Mesenchymal stem cell (in vitro differentiated cells and primary cell): Measurements from ENCODE around the gene GOLGA6L10.
A peak's percentile ranks its signal among the peaks of the same experiment; 100 is the strongest.
"Not testable (repeated sequence)": the region's sequence is repeated elsewhere in the genome, so short reads cannot be mapped to it uniquely, and the experiment has no call there.

Experiments used
- DNase-seq: peaks from one replicate; pipeline ENCODE4 v3.0.0-alpha.2; 2013
- H2AFZ ChIP-seq: one replicate; pipeline ENCODE4 v1.6.1; 2013; ENCODE audit warnings: low read depth, mild to moderate bottlenecking, control low read depth, inconsistent platforms, low read length, moderate library complexity
- H2AK5ac ChIP-seq: 2 replicates; pipeline ENCODE4 v1.6.1; 2013; ENCODE audit warnings: low read length, moderate library complexity, mild to moderate bottlenecking, inconsistent platforms; ENCODE audit not compliant: severe bottlenecking
- H2BK120ac ChIP-seq: one replicate; pipeline ENCODE4 v1.6.1; 2013; ENCODE audit warnings: low read depth, mild to moderate bottlenecking, inconsistent platforms, low read length, moderate library complexity
- H2BK12ac ChIP-seq, 2 experiments: one replicate each; pipeline ENCODE4 v1.6.1; 2013; ENCODE audit warnings: inconsistent platforms in 2 of 2, low read length in 2 of 2, mild to moderate bottlenecking in 2 of 2, moderate library complexity in 2 of 2, control low read depth in 1 of 2
- H2BK15ac ChIP-seq: one replicate; pipeline ENCODE4 v1.6.1; 2013; ENCODE audit warnings: mild to moderate bottlenecking, low read depth, inconsistent platforms; ENCODE audit not compliant: poor library complexity, severe bottlenecking
- H2BK5ac ChIP-seq: 2 replicates; pipeline ENCODE4 v1.6.1; 2013; ENCODE audit warnings: low read depth, mild to moderate bottlenecking, low read length, control low read depth, inconsistent platforms; ENCODE audit not compliant: poor library complexity, severe bottlenecking
- H3K14ac ChIP-seq, 2 experiments: one replicate each; pipeline ENCODE4 v1.6.1; 2013; ENCODE audit warnings: inconsistent platforms in 2 of 2, low read length in 2 of 2, control low read depth in 1 of 2, mild to moderate bottlenecking in 1 of 2, moderate library complexity in 1 of 2
- H3K18ac ChIP-seq, 2 experiments: one replicate each; pipeline ENCODE4 v1.6.1; 2013; ENCODE audit warnings: inconsistent platforms in 2 of 2, low read length in 2 of 2, control low read depth in 1 of 2, low read depth in 1 of 2, mild to moderate bottlenecking in 1 of 2
- H3K23ac ChIP-seq, 2 experiments: one replicate each; pipeline ENCODE4 v1.6.1; 2013; ENCODE audit warnings: inconsistent platforms in 2 of 2, low read length in 2 of 2, mild to moderate bottlenecking in 2 of 2, moderate library complexity in 2 of 2, control low read depth in 1 of 2
- H3K27ac ChIP-seq: 2 replicates; pipeline ENCODE4 v1.5.1; 2013; ENCODE audit warnings: mild to moderate bottlenecking, moderate library complexity, low read length, control low read depth, inconsistent platforms; ENCODE audit not compliant: poor library complexity, severe bottlenecking
- H3K27me3 ChIP-seq, 2 experiments: 2 replicates each; pipeline versions ENCODE4 v1.6.1 to v1.7.0; 2013; ENCODE audit warnings: low read length in 2 of 2, mild to moderate bottlenecking in 2 of 2, moderate library complexity in 2 of 2, control low read depth in 1 of 2, inconsistent platforms in 1 of 2; ENCODE audit not compliant: control insufficient read depth in 1 of 2, insufficient read depth in 1 of 2
- H3K36me3 ChIP-seq, 2 experiments: 2 replicates each; pipeline versions ENCODE4 v1.6.1 to v1.7.0; 2013; ENCODE audit warnings: low read length in 2 of 2, control low read depth in 1 of 2, inconsistent platforms in 1 of 2, low read depth in 1 of 2, mild to moderate bottlenecking in 1 of 2; ENCODE audit not compliant: insufficient read depth in 2 of 2, control insufficient read depth in 1 of 2
- H3K4ac ChIP-seq, 2 experiments: one replicate each; pipeline ENCODE4 v1.6.1; 2013; ENCODE audit warnings: inconsistent platforms in 2 of 2, low read length in 2 of 2, mild to moderate bottlenecking in 2 of 2, moderate library complexity in 2 of 2, control low read depth in 1 of 2, low read depth in 1 of 2
- H3K4me1 ChIP-seq: 2 replicates; pipeline ENCODE4 v1.6.1; 2013; ENCODE audit warnings: low read depth, low read length, control low read depth; ENCODE audit not compliant: control insufficient read depth, insufficient read depth
- H3K4me2 ChIP-seq: 2 replicates; pipeline ENCODE4 v1.6.1; 2013; ENCODE audit warnings: low read length, mild to moderate bottlenecking, inconsistent platforms; ENCODE audit not compliant: poor library complexity, severe bottlenecking
- H3K4me3 ChIP-seq, 2 experiments: 2 replicates each; pipeline versions ENCODE4 v1.5.1 to v1.7.0; 2013; ENCODE audit warnings: low read length in 2 of 2, mild to moderate bottlenecking in 2 of 2, control low read depth in 1 of 2, low read depth in 1 of 2; ENCODE audit not compliant: insufficient read depth in 1 of 2
- H3K79me1 ChIP-seq: replicated peaks from 2 replicates; pipeline ENCODE4 v1.6.1; 2013; ENCODE audit warnings: mild to moderate bottlenecking, control low read depth, low read length, inconsistent platforms; ENCODE audit not compliant: poor library complexity, severe bottlenecking
- H3K9ac ChIP-seq: 2 replicates; pipeline ENCODE4 v1.7.0; 2013; ENCODE audit warnings: mild to moderate bottlenecking, low read length, moderate library complexity
- H3K9me3 ChIP-seq: 2 replicates; pipeline ENCODE4 v1.7.0; 2013; ENCODE audit warnings: mild to moderate bottlenecking, low read length; ENCODE audit not compliant: control insufficient read depth
- H4K8ac ChIP-seq: one replicate; pipeline ENCODE4 v1.6.1; 2013; ENCODE audit warnings: inconsistent platforms, mild to moderate bottlenecking, low read length, moderate library complexity
- H4K91ac ChIP-seq: one replicate; pipeline ENCODE4 v1.6.1; 2013; ENCODE audit warnings: mild to moderate bottlenecking, low read length, inconsistent platforms
- WGBS: methylation state at CpG from one replicate; pipeline ENCODE4 v1.1.7; 2013; ENCODE audit warnings: mixed read lengths; 5-methylcytosine and 5-hydroxymethylcytosine counted together

Gene GOLGA6L10

GRCh38 chr15:82314769-82315518, 34.3 kb downstream of the GOLGA6L10 start:
- Histone ChIP-seq H2BK5ac (no peak overlapping the region), H3K4ac (no peak overlapping the region), H4K8ac (no peak overlapping the region), H3K79me1 (no peaks in the 10 kb centered on the region), H3K4me1 (peaks cover 4% of the 10 kb centered on the region), H2BK15ac (no peak overlapping the region), H2BK120ac (no peak overlapping the region), H3K4me3 (no peak overlapping the region), H3K4me2 (no peak overlapping the region), H2BK12ac (peak overlapping the region; percentile 39 to 55), H4K91ac (peak overlapping the region; percentile 86), H2AK5ac (no peak overlapping the region), H3K27me3 (peaks cover 8 to 21% of the 10 kb centered on the region in 2 experiments), H3K36me3 (no peaks in the 10 kb centered on the region), H2AFZ (no peak overlapping the region), H3K9me3 (peaks cover 3% of the 10 kb centered on the region), H3K27ac (no peak overlapping the region), H3K9ac (no peak overlapping the region), H3K23ac (no peak overlapping the region), H3K18ac (peak overlapping the region in 1 of 2 experiments; percentile 5), H3K14ac (peak overlapping the region in 1 of 2 experiments; percentile 76)
- 77% methylated on average over 9 of the region's 9 CpGs for WGBS
- no peak for DNase-seq

- Histone ChIP-seq H4K8ac (peak overlapping the region; percentile 42), H3K14ac (peak overlapping the region in 1 of 2 experiments; percentile 93), H3K27me3 (peaks cover 8 to 26% of the 10 kb centered on the region in 2 experiments), H3K23ac (peak overlapping the region in 1 of 2 experiments; percentile 80), H2BK12ac (peak overlapping the region in 1 of 2 experiments; percentile 72), H3K18ac (peak overlapping the region in 1 of 2 experiments; percentile 40), H4K91ac (peak overlapping the region; percentile 5)
- not testable (repeated sequence) for H2AK5ac ChIP-seq, H3K4me3 ChIP-seq, H2AFZ ChIP-seq, H3K4ac ChIP-seq, H3K4me1 ChIP-seq, H2BK5ac ChIP-seq, H3K4me2 ChIP-seq, H3K36me3 ChIP-seq, DNase-seq, H2BK15ac ChIP-seq, H3K79me1 ChIP-seq, H3K9ac ChIP-seq, H2BK120ac ChIP-seq, H3K9me3 ChIP-seq, H3K27ac ChIP-seq
- 85% methylated on average over 21 of the region's 21 CpGs for WGBS
These were observed 35.1 kb downstream of the GOLGA6L10 start for GRCh38 chr15:82313951-82314768.

GRCh38 chr15:82313446-82313845, 35.8 kb downstream of the GOLGA6L10 start:
- 94% methylated on average over 2 of the region's 2 CpGs for WGBS
- no peak overlapping the region for H2BK5ac ChIP-seq
- H3K4me3 ChIP-seq: no peak overlapping the region
- no peak overlapping the region for H3K4me2 ChIP-seq
- H3K36me3 ChIP-seq: no peaks in the 10 kb centered on the region
- H2BK120ac ChIP-seq: no peak overlapping the region
- H3K9ac ChIP-seq: no peak overlapping the region
- H3K79me1 ChIP-seq: no peaks in the 10 kb centered on the region
- H3K14ac ChIP-seq: peak overlapping the region in 1 of 2 experiments; percentile 93
- peak overlapping the region in 1 of 2 experiments; percentile 51 for H3K4ac ChIP-seq
- no peak for DNase-seq
- no peak overlapping the region for H3K27ac ChIP-seq
- peak overlapping the region; percentile 5 for H4K91ac ChIP-seq
- H2AK5ac ChIP-seq: no peak overlapping the region
- peaks cover 3% of the 10 kb centered on the region for H3K9me3 ChIP-seq
- peak overlapping the region in 1 of 2 experiments; percentile 57 for H3K18ac ChIP-seq
- H4K8ac ChIP-seq: no peak overlapping the region
- H2AFZ ChIP-seq: no peak overlapping the region
- H2BK12ac ChIP-seq: peak overlapping the region; percentile 67 to 72
- peaks cover 8 to 29% of the 10 kb centered on the region in 2 experiments for H3K27me3 ChIP-seq
- H3K4me1 ChIP-seq: peaks cover 4% of the 10 kb centered on the region
- H2BK15ac ChIP-seq: no peak overlapping the region
- H3K23ac ChIP-seq: peak overlapping the region in 1 of 2 experiments; percentile 80
